Pulmonary artery endothelial cell (primary cell): ENCODE data around the gene YWHAH. TPM values are rescaled to one million over a fixed set of nuclear protein-coding genes. Genes with fewer than 3 reads are reported as not detected.
A peak's percentile ranks its signal among the peaks of the same experiment; 100 is the strongest.

ENCODE experiments used
- DNase-seq: peaks from one replicate; pipeline ENCODE4 v3.0.0-alpha.2; 2011; ENCODE audit warnings: low read depth, low spot score
- total RNA-seq: library from RNA; depleted of rRNA; stranded (reverse); fragments of >200 nt; gene quantifications from 2 replicates; pipeline ENCODE4 v1.2.3, GENCODE V29; 2014

YWHAH gene
- total RNA-seq, 1 donor from 2014 or later: 99.4 TPM

- DNase-seq: no peak
Observed at GRCh38 chr22:31950226-31950625, 5.9 kb downstream of the YWHAH start.

GRCh38 chr22:31951194-31952093, 7.1 kb downstream of the YWHAH start:
- no peak for DNase-seq

- DNase-seq: no peak
Observed at GRCh38 chr22:31952094-31952401, 7.7 kb downstream of the YWHAH start.

- peak; percentile 63 for DNase-seq
Observed at GRCh38 chr22:31952472-31952871, 8.1 kb downstream of the YWHAH start.

- DNase-seq: no peak
Observed at GRCh38 chr22:31953261-31953660, 8.9 kb downstream of the YWHAH start.

GRCh38 chr22:31954535-31955523, 10.5 kb downstream of the YWHAH start:
- DNase-seq: no peak

- DNase-seq: no peak
Observed at GRCh38 chr22:31956360-31956759, 12.0 kb downstream of the YWHAH start.

GRCh38 chr22:31957970-31958594, 13.7 kb downstream of the YWHAH start:
- no peak for DNase-seq

- no peak for DNase-seq
Observed at GRCh38 chr22:31958625-31959239, 14.4 kb downstream of the YWHAH start.

GRCh38 chr22:31960767-31961166, 16.4 kb downstream of the YWHAH start:
- no peak for DNase-seq

- no peak for DNase-seq
Observed at GRCh38 chr22:31962387-31963125, 18.2 kb downstream of the YWHAH start.

GRCh38 chr22:31968022-31968421, 23.7 kb downstream of the YWHAH start:
- DNase-seq: no peak

GRCh38 chr22:31969789-31970489, 25.6 kb downstream of the YWHAH start:
- no peak for DNase-seq

GRCh38 chr22:31970490-31971444, 26.4 kb downstream of the YWHAH start:
- DNase-seq: no peak

GRCh38 chr22:31972180-31972579, 27.8 kb downstream of the YWHAH start:
- no peak for DNase-seq

- no peak for DNase-seq
Observed at GRCh38 chr22:31973739-31974138, 29.4 kb downstream of the YWHAH start.

- DNase-seq: peak; percentile 17
Observed at GRCh38 chr22:31977141-31977841, 33.0 kb downstream of the YWHAH start.

- no peak for DNase-seq
Observed at GRCh38 chr22:31977939-31978338, 33.6 kb downstream of the YWHAH start.
